ENCODE results near the gene KNSTRN. TPM values are rescaled to one million over a fixed set of nuclear protein-coding genes. Genes with fewer than 3 reads are reported as not detected.

The KNSTRN gene
- total and polyA plus RNA-seq, 2 of the 8 experiments (the other 6 are each of a cell fraction or from before 2014, with no cell fraction given) = 25.1 to 79.4 TPM

GRCh38 chr15:40354408-40355171, 27.9 kb upstream of the KNSTRN start (continued):
- TF ChIP-seq RXRA (IDR thresholded peaks at IDR 0.05; ENCODE audit: insufficient read depth, low read depth, low read length) (no peak), SIX5 (IDR thresholded peaks at IDR 0.05; ENCODE audit: low read depth, low read length) (no peak), ZNF274 (IDR thresholded peaks at IDR 0.05; ENCODE audit: borderline replicate concordance, extremely low read depth, low read length) (no peak), TEAD4 (IDR thresholded peaks at IDR 0.05; ENCODE audit: low read depth, low read length) (no peak), ASH2L (IDR thresholded peaks at IDR 0.05; ENCODE audit: low read length) (no peak), CTBP2 (IDR thresholded peaks at IDR 0.05; ENCODE audit: borderline replicate concordance, insufficient read depth, insufficient read length, low read length) (no peak), NANOG (IDR thresholded peaks at IDR 0.05; ENCODE audit: insufficient read depth, low read depth, low read length, poor library complexity, severe bottlenecking) (no peak), RFX5 (IDR thresholded peaks at IDR 0.05; ENCODE audit: borderline replicate concordance, low read depth, low read length) (no peak), HDAC6 (IDR thresholded peaks at IDR 0.05; ENCODE audit: low read depth, low read length) (no peak), GTF2F1 (IDR thresholded peaks at IDR 0.05; ENCODE audit: borderline replicate concordance, low read depth, low read length) (no peak), TAF7 (optimal IDR thresholded peaks at IDR 0.05; ENCODE audit: borderline replicate concordance, low read depth, low read length) (no peak), MAFK (IDR thresholded peaks at IDR 0.05; ENCODE audit: low read depth, low read length) (no peak), ATF3 (IDR thresholded peaks at IDR 0.05; ENCODE audit: insufficient read depth, low read depth, low read length) (no peak), SP2 (IDR thresholded peaks at IDR 0.05; ENCODE audit: low read length) (no peak), CBX8 (IDR thresholded peaks at IDR 0.05; ENCODE audit: borderline replicate concordance, low read depth, low read length) (no peak), BRCA1 (IDR thresholded peaks at IDR 0.05; ENCODE audit: low read depth, low read length) (no peak), JUN (IDR thresholded peaks at IDR 0.05; ENCODE audit: low read depth, low read length) (no peak), TAF1 (IDR thresholded peaks at IDR 0.05; ENCODE audit: low read depth, low read length) (no peak), PHF8 (conservative IDR thresholded peaks at IDR 0.05; ENCODE audit: low read depth, low read length) (no peak)
- TF ChIP-seq, protein P1, sequence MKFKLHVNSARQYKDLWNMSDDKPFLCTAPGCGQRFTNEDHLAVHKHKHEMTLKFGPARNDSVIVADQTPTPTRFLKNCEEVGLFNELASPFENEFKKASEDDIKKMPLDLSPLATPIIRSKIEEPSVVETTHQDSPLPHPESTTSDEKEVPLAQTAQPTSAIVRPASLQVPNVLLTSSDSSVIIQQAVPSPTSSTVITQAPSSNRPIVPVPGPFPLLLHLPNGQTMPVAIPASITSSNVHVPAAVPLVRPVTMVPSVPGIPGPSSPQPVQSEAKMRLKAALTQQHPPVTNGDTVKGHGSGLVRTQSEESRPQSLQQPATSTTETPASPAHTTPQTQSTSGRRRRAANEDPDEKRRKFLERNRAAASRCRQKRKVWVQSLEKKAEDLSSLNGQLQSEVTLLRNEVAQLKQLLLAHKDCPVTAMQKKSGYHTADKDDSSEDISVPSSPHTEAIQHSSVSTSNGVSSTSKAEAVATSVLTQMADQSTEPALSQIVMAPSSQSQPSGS (IDR thresholded peaks at IDR 0.05; ENCODE audit: low read length) = no peak
- TF ChIP-seq, protein P2, sequence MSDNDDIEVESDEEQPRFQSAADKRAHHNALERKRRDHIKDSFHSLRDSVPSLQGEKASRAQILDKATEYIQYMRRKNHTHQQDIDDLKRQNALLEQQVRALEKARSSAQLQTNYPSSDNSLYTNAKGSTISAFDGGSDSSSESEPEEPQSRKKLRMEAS (IDR thresholded peaks at IDR 0.05) = 0 out of 2 replicates have a peak, but pooled peaks have one; percentile 35

Data from H1 (cell line).